SK-N-SH (cell line): ENCODE data around the gene ATP2B2. TPM values are rescaled to one million over a fixed set of nuclear protein-coding genes. Genes with fewer than 3 reads are reported as not detected.

Source experiments
- CTCF ChIA-PET: fragments of 300-600, 350-600 bp; formaldehyde crosslinking; extraction: SDS; loops from one replicate; lab custom pipeline; 2021; lab: Yijun Ruan, JAX
- POLR2A ChIA-PET: fragments of 350-600 bp; sonication (Branson Sonifier 250); formaldehyde crosslinking; extraction: SDS; loops from one replicate; lab custom pipeline; 2020; ENCODE audit warnings: antibody characterized with exemption, inconsistent platforms; lab: Yijun Ruan, JAX
- DNase-seq: peaks from one replicate; pipeline ENCODE4 v3.0.0; 2012
- H2AFZ ChIP-seq: fragments of 200-600 bp; sonication (generic); 2 replicates; pipeline ENCODE4 v1.8.1; 2016; ENCODE audit warnings: antibody characterized with exemption, mild to moderate bottlenecking, low read depth
- H3F3A ChIP-seq: fragments of 200-600 bp; sonication (generic); replicated peaks from 2 replicates; pipeline ENCODE3; 2016; ENCODE audit warnings: antibody characterized with exemption, mild to moderate bottlenecking; ENCODE audit not compliant: insufficient read depth
- H3K27ac ChIP-seq, 2 experiments: fragments of 200-500 bp in 1 of 2; fragments of 200-600 bp in 1 of 2; sonication (Bioruptor generic) in 1 of 2; sonication (generic), shearing (Covaris generic) in 1 of 2; 2 replicates each; pipeline versions ENCODE4 v1.5.1 to v1.6.1; 2014 to 2016; ENCODE audit warnings: low read depth in 2 of 2, inconsistent platforms in 1 of 2, low read length in 1 of 2, mild to moderate bottlenecking in 1 of 2, mixed read lengths in 1 of 2
- H3K27me3 ChIP-seq: fragments of 200-600 bp; sonication (generic), shearing (Covaris generic); 2 replicates; pipeline ENCODE4 v1.6.1; 2016; ENCODE audit warnings: mixed run types; ENCODE audit not compliant: insufficient read depth
- H3K36me3 ChIP-seq, 2 experiments: fragments of 200-500 bp in 1 of 2; fragments of 200-600 bp in 1 of 2; sonication (Bioruptor generic) in 1 of 2; sonication (generic) in 1 of 2; replicated peaks in 1 of 2; 2 replicates each; pipeline versions ENCODE3 to v1.5.1; 2014 to 2016; ENCODE audit warnings: low read length in 1 of 2, mild to moderate bottlenecking in 1 of 2; ENCODE audit not compliant: insufficient read depth in 2 of 2, control insufficient read depth in 1 of 2
- H3K4me1 ChIP-seq, 2 experiments: fragments of 200-500 bp in 1 of 2; fragments of 200-600 bp in 1 of 2; sonication (Bioruptor generic) in 1 of 2; sonication (generic), shearing (Covaris generic) in 1 of 2; 2 replicates each; pipeline versions ENCODE4 v1.5.1 to v1.6.1; 2014 to 2016; ENCODE audit warnings: low read depth in 1 of 2, low read length in 1 of 2, mixed run types in 1 of 2; ENCODE audit not compliant: insufficient read depth in 2 of 2, control insufficient read depth in 1 of 2
- H3K4me2 ChIP-seq: fragments of 200-600 bp; sonication (generic), shearing (Covaris generic); 2 replicates; pipeline ENCODE4 v1.6.1; 2017; ENCODE audit warnings: mixed run types
- H3K4me3 ChIP-seq, 2 experiments: fragments of 200-500 bp in 1 of 2; fragments of 200-600 bp in 1 of 2; sonication (Bioruptor generic) in 1 of 2; sonication (generic), shearing (Covaris generic) in 1 of 2; 2 replicates each; pipeline versions ENCODE4 v1.5.1 to v1.8.1; 2014 to 2016; ENCODE audit warnings: low read depth in 2 of 2, inconsistent platforms in 1 of 2, low read length in 1 of 2, mild to moderate bottlenecking in 1 of 2, mixed read lengths in 1 of 2, moderate library complexity in 1 of 2
- H3K79me2 ChIP-seq: fragments of 200-600 bp; sonication (generic); 2 replicates; pipeline ENCODE4 v1.8.1; 2017; ENCODE audit warnings: mild to moderate bottlenecking; ENCODE audit not compliant: insufficient read depth
- H3K9ac ChIP-seq: fragments of 200-600 bp; sonication (generic); 2 replicates; pipeline ENCODE4 v1.6.1; 2017; ENCODE audit warnings: mixed run types
- H3K9me2 ChIP-seq: fragments of 200-600 bp; sonication (generic); 2 replicates; pipeline ENCODE4 v1.6.1; 2017; ENCODE audit warnings: mixed run types
- H3K9me3 ChIP-seq: fragments of 200-600 bp; sonication (generic); 2 replicates; pipeline ENCODE4 v1.6.1; 2017; ENCODE audit warnings: mixed run types, mild to moderate bottlenecking, moderate library complexity
- H4K20me1 ChIP-seq: fragments of 200-600 bp; sonication (generic); 2 replicates; pipeline ENCODE4 v1.6.1; 2017; ENCODE audit warnings: mild to moderate bottlenecking, mixed run types; ENCODE audit not compliant: insufficient read depth
- CHD2 ChIP-seq: fragments of 150-350 bp; IDR thresholded peaks from 2 replicates; pipeline ENCODE4 v1.6.1; 2018; ENCODE audit warnings: low read length; ENCODE audit not compliant: partially characterized antibody
- CTCF ChIP-seq: fragments of 200-600 bp; sonication (generic); IDR thresholded peaks from 2 replicates; pipeline ENCODE4 v1.6.1; 2017; ENCODE audit warnings: antibody characterized with exemption, mild to moderate bottlenecking, moderate library complexity
- ELF1 ChIP-seq: IDR thresholded peaks from 2 replicates; pipeline ENCODE4 v1.4.0; 2012
- EZH2phosphoT487 ChIP-seq: fragments of 200-600 bp; sonication (generic); IDR thresholded peaks from 2 replicates; pipeline ENCODE4 v1.6.1; 2017; ENCODE audit warnings: low read depth, mixed run types, mild to moderate bottlenecking, antibody characterized with exemption, moderate library complexity, borderline replicate concordance
- FOXM1 ChIP-seq: IDR thresholded peaks from 2 replicates; pipeline ENCODE4 v1.4.0; 2012; ENCODE audit warnings: low read depth, mild to moderate bottlenecking
- GABPA ChIP-seq: IDR thresholded peaks from 2 replicates; pipeline ENCODE4 v1.4.0; 2012; ENCODE audit warnings: low read depth, mild to moderate bottlenecking
- JUND ChIP-seq: IDR thresholded peaks from 2 replicates; pipeline ENCODE4 v1.4.0; 2012
- MEF2A ChIP-seq: IDR thresholded peaks from 2 replicates; pipeline ENCODE4 v1.4.0; 2012; ENCODE audit warnings: low read depth, borderline replicate concordance
- MXI1 ChIP-seq: IDR thresholded peaks from 2 replicates; pipeline ENCODE4 v1.6.1; 2012; ENCODE audit warnings: mild to moderate bottlenecking, low read depth, low read length, improper control_type of control experiment
- NRF1 ChIP-seq: IDR thresholded peaks from 2 replicates; pipeline ENCODE4 v1.6.1; 2012; ENCODE audit warnings: low read depth, mild to moderate bottlenecking, low read length
- RAD21 ChIP-seq: IDR thresholded peaks from 2 replicates; pipeline ENCODE4 v1.6.1; 2012; ENCODE audit warnings: mild to moderate bottlenecking, low read length
- RXRA ChIP-seq: IDR thresholded peaks from 2 replicates; pipeline ENCODE4 v1.4.0; 2012; ENCODE audit warnings: low read depth, mild to moderate bottlenecking, borderline replicate concordance
- TAF1 ChIP-seq: IDR thresholded peaks from 2 replicates; pipeline ENCODE4 v1.6.1; 2012; ENCODE audit warnings: low read depth, mild to moderate bottlenecking, low read length, moderate library complexity, borderline replicate concordance
- WGBS: methylation state at CpG from one replicate; pipeline ENCODE4 v1.1.6; 2017; ENCODE audit warnings: low lambda C conversion rate; 5-methylcytosine and 5-hydroxymethylcytosine counted together
- polyA plus RNA-seq, 3 experiments: library from polyadenylated mRNA; depleted of rRNA; stranded (reverse); fragments of >200 nt; gene quantifications; 2 replicates each; pipeline ENCODE4 v1.2.3, GENCODE V29; 2012
- TF ChIP-seq, protein P1 (sequence below): IDR thresholded peaks from 2 replicates; pipeline ENCODE4 v1.6.1; 2012; ENCODE audit warnings: mild to moderate bottlenecking, low read depth, low read length, moderate library complexity
- TF ChIP-seq, protein P2 (sequence below): IDR thresholded peaks from 2 replicates; pipeline ENCODE4; 2012
- TF ChIP-seq, protein P3 (sequence below): IDR thresholded peaks from 2 replicates; pipeline ENCODE4 v1.4.0; 2012; ENCODE audit warnings: low read depth, borderline replicate concordance

ATP2B2 gene
- polyA plus RNA-seq, 1 of the 3 experiments (the other 2 are of a cell fraction) = 0.15 TPM

- CTCF ChIA-PET = no interaction called here
- Histone ChIP-seq H3K9me2 (no peaks in the 10 kb centered on the region), H3K4me3 (no peak overlapping the region), H3K79me2 (no peaks in the 10 kb centered on the region)
- DNase-seq = no peak
- TF ChIP-seq RAD21 = no peak
- TF ChIP-seq, all 33 proteins: peak for 0
- Histone ChIP-seq H3K27me3 (no peaks in the 10 kb centered on the region), H3K36me3 (no peaks in the 10 kb centered on the region), H2AFZ (no peak overlapping the region), H4K20me1 (no peaks in the 10 kb centered on the region), H3K27ac (no peak overlapping the region), H3K9me3 (no peaks in the 10 kb centered on the region), H3F3A (no peaks in the 10 kb centered on the region), H3K9ac (no peak overlapping the region), H3K4me2 (no peak overlapping the region), H3K4me1 (no peaks in the 10 kb centered on the region)
- POLR2A ChIA-PET = no interaction called here
Observed at GRCh38 chr3:10533737-10534023, 28.3 kb upstream of the ATP2B2 start.

GRCh38 chr3:10532939-10533736, 27.8 kb upstream of the ATP2B2 start:
- H3K27me3 ChIP-seq = no peaks in the 10 kb centered on the region
- no peaks in the 10 kb centered on the region for H3K36me3 ChIP-seq
- no peaks in the 10 kb centered on the region for H3K9me2 ChIP-seq
- H3F3A ChIP-seq = no peaks in the 10 kb centered on the region
- H3K4me2 ChIP-seq = no peak overlapping the region
- WGBS = 26% methylated on average over 4 of the region's 7 CpGs
- no peaks in the 10 kb centered on the region for H4K20me1 ChIP-seq
- no peak for DNase-seq
- H2AFZ ChIP-seq = no peak overlapping the region
- H3K79me2 ChIP-seq = no peaks in the 10 kb centered on the region
- TF ChIP-seq RXRA (no peak), GABPA (no peak), RAD21 (no peak)
- H3K4me1 ChIP-seq = no peaks in the 10 kb centered on the region
- ChIA-PET CTCF (no interaction called here), POLR2A (no interaction called here)
- H3K9ac ChIP-seq = no peak overlapping the region
- H3K4me3 ChIP-seq = no peak overlapping the region
- no peak overlapping the region for H3K27ac ChIP-seq
- no peaks in the 10 kb centered on the region for H3K9me3 ChIP-seq

GRCh38 chr3:10531031-10531430, 25.6 kb upstream of the ATP2B2 start:
- H3K36me3 ChIP-seq = no peaks in the 10 kb centered on the region
- no peak for DNase-seq
- no peaks in the 10 kb centered on the region for H3K9me3 ChIP-seq
- no peak overlapping the region for H3K27ac ChIP-seq
- H3K9me2 ChIP-seq = no peaks in the 10 kb centered on the region
- CTCF ChIA-PET = no interaction called here
- no peak overlapping the region for H3K4me3 ChIP-seq
- 18% methylated on average over 3 of the region's 6 CpGs for WGBS
- H3K9ac ChIP-seq = no peak overlapping the region
- no peaks in the 10 kb centered on the region for H3K79me2 ChIP-seq
- no peaks in the 10 kb centered on the region for H3K27me3 ChIP-seq
- H4K20me1 ChIP-seq = no peaks in the 10 kb centered on the region
- H3F3A ChIP-seq = no peaks in the 10 kb centered on the region
- no peak overlapping the region for H3K4me2 ChIP-seq
- H2AFZ ChIP-seq = no peak overlapping the region
- POLR2A ChIA-PET = no interaction called here
- no peaks in the 10 kb centered on the region for H3K4me1 ChIP-seq
- TF ChIP-seq ELF1 (no peak), MXI1 (no peak), JUND (no peak), CTCF (no peak), CHD2 (no peak), MEF2A (no peak), NRF1 (no peak), TAF1 (no peak), FOXM1 (no peak), EZH2phosphoT487 (no peak)
- TF ChIP-seq, protein P1, sequence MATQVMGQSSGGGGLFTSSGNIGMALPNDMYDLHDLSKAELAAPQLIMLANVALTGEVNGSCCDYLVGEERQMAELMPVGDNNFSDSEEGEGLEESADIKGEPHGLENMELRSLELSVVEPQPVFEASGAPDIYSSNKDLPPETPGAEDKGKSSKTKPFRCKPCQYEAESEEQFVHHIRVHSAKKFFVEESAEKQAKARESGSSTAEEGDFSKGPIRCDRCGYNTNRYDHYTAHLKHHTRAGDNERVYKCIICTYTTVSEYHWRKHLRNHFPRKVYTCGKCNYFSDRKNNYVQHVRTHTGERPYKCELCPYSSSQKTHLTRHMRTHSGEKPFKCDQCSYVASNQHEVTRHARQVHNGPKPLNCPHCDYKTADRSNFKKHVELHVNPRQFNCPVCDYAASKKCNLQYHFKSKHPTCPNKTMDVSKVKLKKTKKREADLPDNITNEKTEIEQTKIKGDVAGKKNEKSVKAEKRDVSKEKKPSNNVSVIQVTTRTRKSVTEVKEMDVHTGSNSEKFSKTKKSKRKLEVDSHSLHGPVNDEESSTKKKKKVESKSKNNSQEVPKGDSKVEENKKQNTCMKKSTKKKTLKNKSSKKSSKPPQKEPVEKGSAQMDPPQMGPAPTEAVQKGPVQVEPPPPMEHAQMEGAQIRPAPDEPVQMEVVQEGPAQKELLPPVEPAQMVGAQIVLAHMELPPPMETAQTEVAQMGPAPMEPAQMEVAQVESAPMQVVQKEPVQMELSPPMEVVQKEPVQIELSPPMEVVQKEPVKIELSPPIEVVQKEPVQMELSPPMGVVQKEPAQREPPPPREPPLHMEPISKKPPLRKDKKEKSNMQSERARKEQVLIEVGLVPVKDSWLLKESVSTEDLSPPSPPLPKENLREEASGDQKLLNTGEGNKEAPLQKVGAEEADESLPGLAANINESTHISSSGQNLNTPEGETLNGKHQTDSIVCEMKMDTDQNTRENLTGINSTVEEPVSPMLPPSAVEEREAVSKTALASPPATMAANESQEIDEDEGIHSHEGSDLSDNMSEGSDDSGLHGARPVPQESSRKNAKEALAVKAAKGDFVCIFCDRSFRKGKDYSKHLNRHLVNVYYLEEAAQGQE = no peak
- TF ChIP-seq, protein P2, sequence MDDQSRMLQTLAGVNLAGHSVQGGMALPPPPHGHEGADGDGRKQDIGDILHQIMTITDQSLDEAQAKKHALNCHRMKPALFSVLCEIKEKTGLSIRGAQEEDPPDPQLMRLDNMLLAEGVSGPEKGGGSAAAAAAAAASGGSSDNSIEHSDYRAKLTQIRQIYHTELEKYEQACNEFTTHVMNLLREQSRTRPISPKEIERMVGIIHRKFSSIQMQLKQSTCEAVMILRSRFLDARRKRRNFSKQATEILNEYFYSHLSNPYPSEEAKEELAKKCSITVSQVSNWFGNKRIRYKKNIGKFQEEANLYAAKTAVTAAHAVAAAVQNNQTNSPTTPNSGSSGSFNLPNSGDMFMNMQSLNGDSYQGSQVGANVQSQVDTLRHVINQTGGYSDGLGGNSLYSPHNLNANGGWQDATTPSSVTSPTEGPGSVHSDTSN = no peak
- TF ChIP-seq, protein P3, sequence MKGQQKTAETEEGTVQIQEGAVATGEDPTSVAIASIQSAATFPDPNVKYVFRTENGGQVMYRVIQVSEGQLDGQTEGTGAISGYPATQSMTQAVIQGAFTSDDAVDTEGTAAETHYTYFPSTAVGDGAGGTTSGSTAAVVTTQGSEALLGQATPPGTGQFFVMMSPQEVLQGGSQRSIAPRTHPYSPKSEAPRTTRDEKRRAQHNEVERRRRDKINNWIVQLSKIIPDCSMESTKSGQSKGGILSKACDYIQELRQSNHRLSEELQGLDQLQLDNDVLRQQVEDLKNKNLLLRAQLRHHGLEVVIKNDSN = no peak
